ENCODE measurements around the gene TIPARP.

- TF ChIP-seq CTCF (conservative IDR thresholded peaks at IDR 0.05; ENCODE audit: low read depth in 2 of 2) (peak; percentile 62 to 81), EZH2 (IDR thresholded peaks at IDR 0.05; ENCODE audit: low read depth, unreplicated experiment) (no peak), ZNF114 (CRISPR knock-in tag; IDR thresholded peaks at IDR 0.05) (no peak)
Observed at GRCh38 chr3:156674046-156674910, at the start of gene TIPARP.

Measured in GM23338 (cell line).